PFSK-1 (cell line): Measurements from ENCODE around the gene CTNNBL1.

ENCODE experiments used
- FOXP2 ChIP-seq: optimal IDR thresholded peaks from 2 replicates; pipeline ENCODE3; 2011; ENCODE audit warnings: borderline replicate concordance, control low read depth, inconsistent platforms; ENCODE audit not compliant: insufficient read depth; ENCODE audit errors: extremely low read length, extremely low read depth
- POLR2AphosphoS5 ChIP-seq: IDR thresholded peaks from 2 replicates; pipeline ENCODE4 v1.6.1; 2012; ENCODE audit warnings: low read depth, mild to moderate bottlenecking, control low read depth, low read length, moderate library complexity
- REST ChIP-seq, 2 experiments: IDR thresholded peaks; 2 replicates each; pipeline versions ENCODE4 v1.6.1 to v1.8.0; 2011 to 2012; ENCODE audit warnings: low read depth in 2 of 2, low read length in 2 of 2, control low read depth in 1 of 2, inconsistent platforms in 1 of 2, mild to moderate bottlenecking in 1 of 2, moderate library complexity in 1 of 2; ENCODE audit not compliant: insufficient read depth in 1 of 2
- SIN3A ChIP-seq: IDR thresholded peaks from 2 replicates; pipeline ENCODE4 v1.6.1; 2012; ENCODE audit warnings: mild to moderate bottlenecking, low read length, moderate library complexity, borderline replicate concordance; ENCODE audit not compliant: insufficient read depth
- TAF1 ChIP-seq: IDR thresholded peaks from 2 replicates; pipeline ENCODE4 v1.6.1; 2012; ENCODE audit warnings: low read length, control low read depth, borderline replicate concordance; ENCODE audit not compliant: insufficient read depth

- no peak for TF ChIP-seq REST (IDR thresholded peaks at IDR 0.05; ENCODE audit: insufficient read depth in 1 of 2, low read depth in 2 of 2, low read length in 2 of 2)
- TF ChIP-seq POLR2AphosphoS5 = no peak
- TF ChIP-seq SIN3A = no peak
- TF ChIP-seq TAF1 = no peak
- TF ChIP-seq FOXP2 = no peak
Observed at GRCh38 chr20:37853823-37854375, 160.1 kb downstream of the CTNNBL1 start.
